Neural progenitor cell (in vitro differentiated cells): Measurements from ENCODE around the gene SPRING1.

ENCODE experiments used
- EZH2 ChIP-seq: fragments of 200-600 bp; sonication (generic); IDR thresholded peaks from 2 replicates; pipeline ENCODE4 v1.6.1; 2017; ENCODE audit warnings: antibody characterized with exemption, mild to moderate bottlenecking, moderate library complexity
- EZH2phosphoT487 ChIP-seq: fragments of 200-600 bp; sonication (generic); IDR thresholded peaks from 2 replicates; pipeline ENCODE4 v1.6.1; 2017; ENCODE audit warnings: antibody characterized with exemption
- TF ChIP-seq, protein P1 (sequence below): fragments of 200-600 bp; sonication (generic); IDR thresholded peaks from 2 replicates; pipeline ENCODE4 v1.5.1; 2017; ENCODE audit warnings: antibody characterized with exemption, mild to moderate bottlenecking

DNA sequence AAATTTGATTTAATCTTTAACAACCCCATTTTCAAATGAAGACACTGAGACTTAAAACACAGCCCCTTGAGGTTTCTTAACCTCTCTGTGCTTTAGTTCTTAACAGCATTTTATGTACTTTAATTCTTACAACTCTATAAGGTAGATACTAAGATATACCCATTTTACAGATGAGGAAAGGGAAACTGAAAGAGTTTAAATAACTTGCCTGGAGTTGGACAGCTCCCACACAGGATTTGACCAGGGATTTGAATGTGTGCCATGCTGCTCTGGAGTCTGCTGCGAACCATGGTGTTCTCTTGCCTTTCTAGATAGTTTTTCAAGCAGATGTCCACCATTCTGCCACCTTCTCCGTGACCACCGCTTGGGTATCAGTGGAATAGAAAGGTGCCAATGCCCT lies 28.4 kb upstream of the SPRING1 start:
- TF ChIP-seq EZH2, result no peak
- TF ChIP-seq, protein P1, sequence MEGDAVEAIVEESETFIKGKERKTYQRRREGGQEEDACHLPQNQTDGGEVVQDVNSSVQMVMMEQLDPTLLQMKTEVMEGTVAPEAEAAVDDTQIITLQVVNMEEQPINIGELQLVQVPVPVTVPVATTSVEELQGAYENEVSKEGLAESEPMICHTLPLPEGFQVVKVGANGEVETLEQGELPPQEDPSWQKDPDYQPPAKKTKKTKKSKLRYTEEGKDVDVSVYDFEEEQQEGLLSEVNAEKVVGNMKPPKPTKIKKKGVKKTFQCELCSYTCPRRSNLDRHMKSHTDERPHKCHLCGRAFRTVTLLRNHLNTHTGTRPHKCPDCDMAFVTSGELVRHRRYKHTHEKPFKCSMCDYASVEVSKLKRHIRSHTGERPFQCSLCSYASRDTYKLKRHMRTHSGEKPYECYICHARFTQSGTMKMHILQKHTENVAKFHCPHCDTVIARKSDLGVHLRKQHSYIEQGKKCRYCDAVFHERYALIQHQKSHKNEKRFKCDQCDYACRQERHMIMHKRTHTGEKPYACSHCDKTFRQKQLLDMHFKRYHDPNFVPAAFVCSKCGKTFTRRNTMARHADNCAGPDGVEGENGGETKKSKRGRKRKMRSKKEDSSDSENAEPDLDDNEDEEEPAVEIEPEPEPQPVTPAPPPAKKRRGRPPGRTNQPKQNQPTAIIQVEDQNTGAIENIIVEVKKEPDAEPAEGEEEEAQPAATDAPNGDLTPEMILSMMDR, result no peak
- no peak for TF ChIP-seq EZH2phosphoT487
